Peyer's patch (tissue), 4 donors: ENCODE measurements around the gene GPER1. TPM values are rescaled to one million over a fixed set of nuclear protein-coding genes. Genes with fewer than 3 reads are reported as not detected.

ENCODE experiments used
- DNase-seq, 3 donors: peaks; one replicate each; pipeline ENCODE4 v3.0.0-alpha.2; 2017 to 2019
- H3K27ac ChIP-seq, 4 donors: fragments of 200-600 bp; sonication (generic); one replicate each; pipeline ENCODE4 v1.5.1; 2016 to 2019
- H3K27me3 ChIP-seq, 2 donors: fragments of 200-600 bp; sonication (generic); one replicate each; pipeline ENCODE4 v1.5.1; 2019
- H3K36me3 ChIP-seq, 3 donors: fragments of 200-600 bp; sonication (generic); one replicate each; pipeline ENCODE4 v1.5.1; 2016 to 2019
- H3K4me1 ChIP-seq, 4 donors: fragments of 200-600 bp; sonication (generic); one replicate each; pipeline ENCODE4 v1.5.1; 2016 to 2019
- H3K4me3 ChIP-seq, 4 donors: fragments of 200-600 bp; sonication (generic); 1 replicate in 3 of 4; 2 replicates in 1 of 4; pipeline ENCODE4 v1.5.1; 2016 to 2019; ENCODE audit warnings: mild to moderate bottlenecking in 1 of 4
- H3K9me3 ChIP-seq, 4 donors: fragments of 200-600 bp; sonication (generic); one replicate each; pipeline ENCODE4 v1.5.1; 2016 to 2019; ENCODE audit warnings: mild to moderate bottlenecking in 1 of 4
- CTCF ChIP-seq, 6 experiments: fragments of 450-650 bp in 4 of 6; fragments of 200-600 bp in 2 of 6; sonication (generic) in 1 of 6; IDR thresholded peaks; one replicate each; pipeline ENCODE4 v1.5.1; 2017 to 2019; ENCODE audit warnings: antibody characterized with exemption in 6 of 6, mild to moderate bottlenecking in 3 of 6, moderate library complexity in 1 of 6
- POLR2A ChIP-seq, 2 donors: fragments of 450-650 bp; IDR thresholded peaks; one replicate each; pipeline ENCODE4 v1.5.1; 2017; ENCODE audit warnings: antibody characterized with exemption in 2 of 2, mild to moderate bottlenecking in 2 of 2, moderate library complexity in 2 of 2
- total RNA-seq, 4 donors: library from RNA; depleted of rRNA; stranded (reverse); fragments of >200 nt; gene quantifications; one replicate each; pipeline ENCODE4 v1.1.0, GENCODE V29; 2016

GPER1 gene
- total RNA-seq, 4 donors from 2014 or later: 0.53 to 8.3 (median 2.1) TPM

DNA sequence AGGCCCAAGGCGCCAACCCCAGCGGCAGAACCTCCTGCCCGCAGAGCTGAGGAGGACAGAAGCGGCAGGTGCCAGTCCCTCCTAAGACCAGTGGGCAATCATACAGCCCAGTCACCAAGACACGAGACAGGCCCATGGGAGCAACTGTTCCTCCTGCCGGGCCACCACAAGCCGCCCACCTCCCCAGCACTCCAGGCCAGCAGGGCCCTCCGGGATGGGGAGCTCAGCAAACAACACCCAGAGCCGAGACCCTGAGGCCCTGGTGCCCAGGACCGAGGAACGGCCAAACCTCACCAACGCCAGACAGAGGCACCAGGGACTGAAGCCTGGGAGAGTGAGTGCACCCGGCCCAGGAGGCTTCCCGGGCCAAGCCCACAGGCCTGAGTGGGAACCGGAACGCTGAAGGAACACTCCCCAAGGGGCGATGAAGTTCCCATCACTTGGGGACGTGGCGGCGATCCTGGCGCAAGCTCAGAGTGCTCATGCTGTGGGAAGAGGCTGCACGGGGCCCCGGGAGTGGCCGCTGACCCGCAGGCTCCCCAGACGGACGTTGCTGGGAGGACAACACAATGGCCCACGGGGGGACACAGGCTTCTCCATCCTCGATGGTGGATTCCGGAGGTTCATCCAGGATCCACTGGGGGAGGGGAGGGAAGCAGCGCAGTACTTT is 35.1 kb downstream of the GPER1 start:
- DNase-seq: no peak
- Histone ChIP-seq H3K36me3 (no peaks in the 10 kb centered on the region), H3K9me3 (no peaks in the 10 kb centered on the region), H3K27ac (no peak overlapping the region), H3K4me1 (no peaks in the 10 kb centered on the region), H3K27me3 (no peaks in the 10 kb centered on the region), H3K4me3 (no peak overlapping the region)
- TF ChIP-seq POLR2A (IDR thresholded peaks at IDR 0.05) (no peak), CTCF (IDR thresholded peaks at IDR 0.05) (no peak)

GRCh38 chr7:1123715-1124114 is 35.8 kb downstream of the GPER1 start:
- no peaks in the 10 kb centered on the region for H3K9me3 ChIP-seq
- H3K27ac ChIP-seq: peak overlapping the region in 3 of 4 donors; percentile 26 to 49 (median 31)
- no peaks in the 10 kb centered on the region for H3K4me1 ChIP-seq
- TF ChIP-seq POLR2A (IDR thresholded peaks at IDR 0.05) (no peak), CTCF (IDR thresholded peaks at IDR 0.05) (peak in 3 of 6 experiments; percentile 21 to 33 (median 33))
- no peaks in the 10 kb centered on the region for H3K36me3 ChIP-seq
- peak in 1 of 3 donors; percentile 65 for DNase-seq
- no peaks in the 10 kb centered on the region for H3K27me3 ChIP-seq
- H3K4me3 ChIP-seq: no peak overlapping the region

GRCh38 chr7:1124164-1124563 is 36.3 kb downstream of the GPER1 start:
- H3K9me3 ChIP-seq: no peaks in the 10 kb centered on the region
- DNase-seq: no peak
- TF ChIP-seq POLR2A (IDR thresholded peaks at IDR 0.05) (no peak), CTCF (IDR thresholded peaks at IDR 0.05) (no peak)
- peak overlapping the region in 3 of 4 donors; percentile 26 to 49 (median 31) for H3K27ac ChIP-seq
- H3K36me3 ChIP-seq: no peaks in the 10 kb centered on the region
- H3K4me1 ChIP-seq: no peaks in the 10 kb centered on the region
- no peak overlapping the region for H3K4me3 ChIP-seq
- no peaks in the 10 kb centered on the region for H3K27me3 ChIP-seq

DNA sequence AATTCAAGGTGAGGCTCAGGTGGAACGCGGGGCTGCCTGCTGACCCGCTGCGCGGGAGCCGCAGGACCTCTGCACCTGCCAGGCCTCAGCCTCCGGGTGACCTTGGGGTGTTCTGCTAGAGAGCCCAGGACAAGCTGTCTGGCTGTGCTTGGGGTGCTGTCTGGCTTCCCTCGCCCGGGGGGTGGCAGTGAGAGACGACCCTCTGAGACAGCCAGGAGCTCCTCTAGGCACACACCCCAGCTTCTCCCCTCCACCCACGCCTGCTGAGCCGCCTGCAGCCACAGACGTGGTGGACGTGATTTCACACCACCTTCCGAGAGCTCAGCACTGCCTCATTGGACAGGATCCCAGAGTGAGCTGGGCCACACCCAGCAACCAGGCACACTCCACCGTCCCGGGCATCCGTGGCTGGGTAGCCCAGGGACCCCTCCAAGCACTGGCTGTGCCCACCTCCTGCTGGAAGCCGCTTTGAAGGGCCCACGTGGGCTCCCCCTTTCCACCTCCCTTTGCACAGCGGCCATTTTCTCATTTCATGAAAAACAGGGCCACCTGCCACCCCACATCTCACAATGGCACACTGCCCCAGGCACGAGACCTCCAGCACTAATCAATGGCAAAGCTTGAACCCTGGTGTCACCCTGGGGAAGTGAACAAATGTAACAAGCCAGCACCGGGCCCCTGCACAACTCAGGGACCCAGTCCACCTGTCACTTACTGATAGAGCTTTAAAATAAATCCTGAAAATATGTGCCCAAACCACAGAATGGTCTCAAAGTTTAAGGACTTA is 37.1 kb downstream of the GPER1 start:
- H3K4me3 ChIP-seq: no peak overlapping the region
- H3K27ac ChIP-seq: no peak overlapping the region
- no peak for DNase-seq
- no peaks in the 10 kb centered on the region for H3K36me3 ChIP-seq
- no peaks in the 10 kb centered on the region for H3K9me3 ChIP-seq
- no peaks in the 10 kb centered on the region for H3K4me1 ChIP-seq
- no peaks in the 10 kb centered on the region for H3K27me3 ChIP-seq
- TF ChIP-seq CTCF (IDR thresholded peaks at IDR 0.05) (no peak), POLR2A (IDR thresholded peaks at IDR 0.05) (no peak)

GRCh38 chr7:1125603-1125969 is 37.7 kb downstream of the GPER1 start:
- TF ChIP-seq CTCF (IDR thresholded peaks at IDR 0.05): no peak
- TF ChIP-seq POLR2A (IDR thresholded peaks at IDR 0.05): no peak
- H3K27ac ChIP-seq: no peak overlapping the region
- no peak for DNase-seq
- no peaks in the 10 kb centered on the region for H3K9me3 ChIP-seq
- no peaks in the 10 kb centered on the region for H3K4me1 ChIP-seq
- H3K27me3 ChIP-seq: no peaks in the 10 kb centered on the region
- H3K4me3 ChIP-seq: no peak overlapping the region
- H3K36me3 ChIP-seq: no peaks in the 10 kb centered on the region
